SK-N-SH (cell line): ENCODE measurements around the gene OGDH.

ENCODE experiments used
- CTCF ChIP-seq: fragments of 200-600 bp; sonication (generic); IDR thresholded peaks from 2 replicates; pipeline ENCODE4 v1.6.1; 2017; ENCODE audit warnings: antibody characterized with exemption, mild to moderate bottlenecking, moderate library complexity
- MEF2A ChIP-seq: IDR thresholded peaks from 2 replicates; pipeline ENCODE4 v1.4.0; 2012; ENCODE audit warnings: low read depth, borderline replicate concordance
- RAD21 ChIP-seq: IDR thresholded peaks from 2 replicates; pipeline ENCODE4 v1.6.1; 2012; ENCODE audit warnings: mild to moderate bottlenecking, low read length
- RFX5 ChIP-seq: IDR thresholded peaks from 2 replicates; pipeline ENCODE4 v1.6.1; 2012; ENCODE audit warnings: mild to moderate bottlenecking, improper control_type of control experiment, low read length

DNA sequence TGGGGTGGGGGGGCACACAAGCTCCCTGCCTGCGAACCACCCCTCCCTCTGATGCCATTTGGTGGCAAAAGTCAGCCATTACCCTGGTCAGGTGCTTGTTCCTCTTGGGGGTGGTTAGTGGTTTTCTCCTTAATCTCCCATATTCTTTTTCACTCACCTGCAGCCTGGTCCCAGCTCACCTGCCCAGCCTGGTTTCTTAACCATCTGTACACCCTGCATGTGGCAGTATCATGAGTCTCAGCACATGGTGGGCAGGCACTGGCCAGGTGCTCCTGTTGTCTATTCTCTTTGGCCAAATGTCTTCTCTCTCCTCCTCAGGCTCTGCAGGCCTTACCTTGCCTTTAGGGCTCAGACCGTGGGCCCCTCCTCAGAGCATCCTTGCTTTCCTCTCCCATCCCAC is 30.5 kb downstream of the OGDH start:
- TF ChIP-seq MEF2A (no peak), CTCF (no peak), RFX5 (no peak), RAD21 (no peak)
